Measurements from ENCODE around the gene TMEM139.

DNA sequence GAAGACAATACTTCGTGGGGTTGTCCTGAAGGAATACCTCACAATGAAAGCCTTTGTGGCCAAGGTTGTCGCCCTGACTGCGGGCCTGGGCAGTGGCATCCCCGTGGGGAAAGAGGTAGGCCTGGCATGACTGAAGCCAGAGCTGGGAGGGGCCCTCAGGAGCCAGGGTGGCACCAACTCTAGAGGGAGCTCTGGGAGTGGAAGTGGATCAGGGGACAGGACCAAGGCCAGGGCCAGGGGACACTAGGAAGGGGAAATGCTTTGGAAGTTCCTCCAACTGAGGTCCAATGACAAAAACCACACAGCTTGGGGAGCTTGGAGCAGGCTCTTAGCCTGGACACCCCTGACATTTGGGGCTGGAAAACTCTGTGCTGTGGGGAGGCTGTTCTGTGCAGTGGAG lies 37.0 kb downstream of the TMEM139 start:
- TF ChIP-seq, protein P1, sequence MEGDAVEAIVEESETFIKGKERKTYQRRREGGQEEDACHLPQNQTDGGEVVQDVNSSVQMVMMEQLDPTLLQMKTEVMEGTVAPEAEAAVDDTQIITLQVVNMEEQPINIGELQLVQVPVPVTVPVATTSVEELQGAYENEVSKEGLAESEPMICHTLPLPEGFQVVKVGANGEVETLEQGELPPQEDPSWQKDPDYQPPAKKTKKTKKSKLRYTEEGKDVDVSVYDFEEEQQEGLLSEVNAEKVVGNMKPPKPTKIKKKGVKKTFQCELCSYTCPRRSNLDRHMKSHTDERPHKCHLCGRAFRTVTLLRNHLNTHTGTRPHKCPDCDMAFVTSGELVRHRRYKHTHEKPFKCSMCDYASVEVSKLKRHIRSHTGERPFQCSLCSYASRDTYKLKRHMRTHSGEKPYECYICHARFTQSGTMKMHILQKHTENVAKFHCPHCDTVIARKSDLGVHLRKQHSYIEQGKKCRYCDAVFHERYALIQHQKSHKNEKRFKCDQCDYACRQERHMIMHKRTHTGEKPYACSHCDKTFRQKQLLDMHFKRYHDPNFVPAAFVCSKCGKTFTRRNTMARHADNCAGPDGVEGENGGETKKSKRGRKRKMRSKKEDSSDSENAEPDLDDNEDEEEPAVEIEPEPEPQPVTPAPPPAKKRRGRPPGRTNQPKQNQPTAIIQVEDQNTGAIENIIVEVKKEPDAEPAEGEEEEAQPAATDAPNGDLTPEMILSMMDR (IDR thresholded peaks at IDR 0.05; ENCODE audit: insufficient read depth, low read length): peak; percentile 3
- TF ChIP-seq GABPA (IDR thresholded peaks at IDR 0.05; ENCODE audit: low read depth) (no peak), POLR2AphosphoS5 (IDR thresholded peaks at IDR 0.05; ENCODE audit: low read depth) (no peak), SPI1 (IDR thresholded peaks at IDR 0.05; ENCODE audit: borderline replicate concordance, low read depth) (no peak)
- TF ChIP-seq, protein P2, sequence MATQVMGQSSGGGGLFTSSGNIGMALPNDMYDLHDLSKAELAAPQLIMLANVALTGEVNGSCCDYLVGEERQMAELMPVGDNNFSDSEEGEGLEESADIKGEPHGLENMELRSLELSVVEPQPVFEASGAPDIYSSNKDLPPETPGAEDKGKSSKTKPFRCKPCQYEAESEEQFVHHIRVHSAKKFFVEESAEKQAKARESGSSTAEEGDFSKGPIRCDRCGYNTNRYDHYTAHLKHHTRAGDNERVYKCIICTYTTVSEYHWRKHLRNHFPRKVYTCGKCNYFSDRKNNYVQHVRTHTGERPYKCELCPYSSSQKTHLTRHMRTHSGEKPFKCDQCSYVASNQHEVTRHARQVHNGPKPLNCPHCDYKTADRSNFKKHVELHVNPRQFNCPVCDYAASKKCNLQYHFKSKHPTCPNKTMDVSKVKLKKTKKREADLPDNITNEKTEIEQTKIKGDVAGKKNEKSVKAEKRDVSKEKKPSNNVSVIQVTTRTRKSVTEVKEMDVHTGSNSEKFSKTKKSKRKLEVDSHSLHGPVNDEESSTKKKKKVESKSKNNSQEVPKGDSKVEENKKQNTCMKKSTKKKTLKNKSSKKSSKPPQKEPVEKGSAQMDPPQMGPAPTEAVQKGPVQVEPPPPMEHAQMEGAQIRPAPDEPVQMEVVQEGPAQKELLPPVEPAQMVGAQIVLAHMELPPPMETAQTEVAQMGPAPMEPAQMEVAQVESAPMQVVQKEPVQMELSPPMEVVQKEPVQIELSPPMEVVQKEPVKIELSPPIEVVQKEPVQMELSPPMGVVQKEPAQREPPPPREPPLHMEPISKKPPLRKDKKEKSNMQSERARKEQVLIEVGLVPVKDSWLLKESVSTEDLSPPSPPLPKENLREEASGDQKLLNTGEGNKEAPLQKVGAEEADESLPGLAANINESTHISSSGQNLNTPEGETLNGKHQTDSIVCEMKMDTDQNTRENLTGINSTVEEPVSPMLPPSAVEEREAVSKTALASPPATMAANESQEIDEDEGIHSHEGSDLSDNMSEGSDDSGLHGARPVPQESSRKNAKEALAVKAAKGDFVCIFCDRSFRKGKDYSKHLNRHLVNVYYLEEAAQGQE (IDR thresholded peaks at IDR 0.05; ENCODE audit: insufficient replicate concordance, low read depth): peak; percentile 90

All from HL-60 (cell line).